WI38 (cell line): ENCODE measurements around the gene AGPS.

ENCODE experiments used
- H3K4me3 ChIP-seq: 2 replicates; pipeline ENCODE4 v1.5.1; 2011; ENCODE audit warnings: low read depth, mild to moderate bottlenecking, control low read depth, low read length
- TF ChIP-seq, protein P1 (sequence below): IDR thresholded peaks from 2 replicates; pipeline ENCODE4 v1.5.1; 2012; ENCODE audit warnings: low read depth, mild to moderate bottlenecking, control low read depth, low read length

The AGPS gene

DNA sequence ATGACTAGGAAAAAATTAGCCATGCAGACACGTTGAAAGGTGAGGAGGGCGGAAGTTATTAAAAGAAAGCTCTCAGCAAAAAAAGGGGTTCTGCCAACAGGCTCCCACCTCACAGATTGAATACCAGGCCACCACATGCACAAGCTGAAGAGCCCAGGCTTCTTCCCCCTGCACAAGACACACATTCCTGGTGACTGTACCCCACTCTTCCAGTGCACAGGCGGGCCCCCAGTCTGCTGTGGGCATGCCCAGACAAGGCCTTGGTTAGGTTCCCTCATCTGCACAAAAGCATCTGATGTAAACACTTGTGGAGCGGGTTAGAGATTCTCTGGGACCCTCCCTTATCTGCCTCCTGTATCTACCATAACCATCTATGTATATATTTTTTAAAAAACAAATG is 81.7 kb downstream of the AGPS start:
- TF ChIP-seq, protein P1, sequence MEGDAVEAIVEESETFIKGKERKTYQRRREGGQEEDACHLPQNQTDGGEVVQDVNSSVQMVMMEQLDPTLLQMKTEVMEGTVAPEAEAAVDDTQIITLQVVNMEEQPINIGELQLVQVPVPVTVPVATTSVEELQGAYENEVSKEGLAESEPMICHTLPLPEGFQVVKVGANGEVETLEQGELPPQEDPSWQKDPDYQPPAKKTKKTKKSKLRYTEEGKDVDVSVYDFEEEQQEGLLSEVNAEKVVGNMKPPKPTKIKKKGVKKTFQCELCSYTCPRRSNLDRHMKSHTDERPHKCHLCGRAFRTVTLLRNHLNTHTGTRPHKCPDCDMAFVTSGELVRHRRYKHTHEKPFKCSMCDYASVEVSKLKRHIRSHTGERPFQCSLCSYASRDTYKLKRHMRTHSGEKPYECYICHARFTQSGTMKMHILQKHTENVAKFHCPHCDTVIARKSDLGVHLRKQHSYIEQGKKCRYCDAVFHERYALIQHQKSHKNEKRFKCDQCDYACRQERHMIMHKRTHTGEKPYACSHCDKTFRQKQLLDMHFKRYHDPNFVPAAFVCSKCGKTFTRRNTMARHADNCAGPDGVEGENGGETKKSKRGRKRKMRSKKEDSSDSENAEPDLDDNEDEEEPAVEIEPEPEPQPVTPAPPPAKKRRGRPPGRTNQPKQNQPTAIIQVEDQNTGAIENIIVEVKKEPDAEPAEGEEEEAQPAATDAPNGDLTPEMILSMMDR: no peak
- no peak overlapping the region for H3K4me3 ChIP-seq

DNA sequence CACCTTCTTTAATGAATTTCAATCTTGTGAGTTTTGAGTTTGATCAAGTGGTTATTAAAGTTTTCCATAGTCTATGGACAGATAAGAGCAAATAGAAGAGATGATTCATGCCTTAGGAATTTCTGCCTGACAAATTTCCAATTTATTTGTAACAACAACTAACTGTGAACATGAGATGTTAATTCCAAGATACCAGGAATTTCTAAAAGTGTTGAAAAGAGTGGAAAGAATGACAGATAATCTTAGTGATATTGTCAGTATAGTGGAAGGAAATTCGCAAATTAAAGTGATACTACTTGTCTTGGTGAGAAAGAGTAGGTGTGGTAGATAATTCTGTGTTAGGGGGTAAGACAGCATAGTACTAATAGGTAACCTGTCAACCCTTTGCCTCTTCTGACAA is 82.4 kb downstream of the AGPS start:
- TF ChIP-seq, protein P1: no peak
- no peak overlapping the region for H3K4me3 ChIP-seq

DNA sequence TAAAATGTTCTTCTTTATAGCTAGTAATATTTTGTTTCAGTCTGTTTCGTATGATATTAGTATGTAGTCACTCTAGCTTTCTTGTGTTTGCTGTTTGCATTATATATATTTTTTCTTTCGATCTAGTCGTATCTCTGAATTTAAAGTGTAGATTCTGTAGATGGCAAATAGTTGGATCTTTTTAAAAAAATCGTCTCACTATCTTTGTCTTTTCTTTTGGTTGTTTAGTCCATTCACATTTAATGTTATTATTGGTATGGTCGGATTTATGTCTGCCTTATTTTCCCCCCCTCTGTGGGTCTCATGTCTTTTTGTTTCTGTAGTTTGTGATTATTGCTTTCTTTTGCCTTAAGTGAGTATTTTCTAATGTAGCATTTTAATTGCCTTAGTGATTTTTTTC is 84.3 kb downstream of the AGPS start:
- TF ChIP-seq, protein P1: no peak
- H3K4me3 ChIP-seq: no peak overlapping the region

DNA sequence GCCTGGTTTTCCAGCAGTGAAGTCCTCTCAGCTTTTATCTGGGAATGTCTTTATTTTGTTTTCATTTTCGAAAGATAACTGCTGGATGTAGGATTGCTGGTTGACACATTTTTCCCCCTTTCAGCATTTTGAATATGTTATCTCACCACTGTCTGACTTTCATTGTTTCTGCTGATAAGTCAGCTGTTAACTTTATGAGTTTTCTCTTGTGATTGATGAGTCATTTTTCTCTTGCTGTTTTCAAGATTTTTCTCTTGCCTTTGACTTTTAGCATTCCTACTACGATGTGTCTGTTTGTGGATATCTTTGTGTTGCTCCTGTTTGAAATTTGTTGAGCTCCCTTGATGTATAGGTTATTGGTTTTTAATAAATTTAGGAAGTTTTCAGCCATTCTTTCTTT is 85.5 kb downstream of the AGPS start:
- TF ChIP-seq, protein P1: no peak
- H3K4me3 ChIP-seq: no peak overlapping the region

DNA sequence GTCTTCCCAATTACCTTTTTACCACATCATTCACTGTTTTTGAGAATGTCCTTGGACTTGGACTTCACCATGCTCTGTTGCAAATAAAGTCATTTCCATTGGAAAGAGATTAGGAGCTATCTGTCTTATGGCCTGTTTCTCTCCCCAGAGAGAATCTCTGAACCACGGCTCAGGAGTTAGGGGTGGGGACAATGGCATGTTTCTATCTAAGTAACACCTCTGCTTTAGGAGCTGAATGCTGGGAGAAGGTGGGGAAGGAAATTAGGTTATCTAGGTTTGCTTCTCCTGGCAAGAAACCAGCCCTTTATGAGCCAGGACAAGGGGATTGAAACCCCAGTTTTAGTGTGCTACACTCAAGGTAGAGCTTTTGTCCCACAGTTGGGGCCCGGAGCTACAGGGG is 86.3 kb downstream of the AGPS start:
- TF ChIP-seq, protein P1: no peak
- H3K4me3 ChIP-seq: no peak overlapping the region

DNA sequence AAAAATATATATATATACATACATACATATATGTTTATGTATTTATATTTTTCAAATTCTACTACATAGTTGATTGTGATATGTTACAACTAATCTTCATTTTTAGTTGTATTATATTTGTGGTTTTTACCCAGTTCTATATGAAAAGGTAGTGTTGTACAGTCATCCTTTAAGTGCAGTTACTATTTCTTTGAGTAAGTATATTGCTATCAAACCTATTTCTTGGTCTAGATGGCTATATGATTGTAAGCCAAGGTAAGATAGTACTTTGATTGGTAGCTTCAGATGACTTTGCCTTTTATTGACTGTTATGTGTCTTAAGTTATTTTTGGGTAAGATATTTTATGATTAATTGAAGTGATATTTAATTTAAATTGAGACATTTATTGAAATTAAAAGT is 89.6 kb downstream of the AGPS start:
- no peak overlapping the region for H3K4me3 ChIP-seq
- TF ChIP-seq, protein P1: no peak

DNA sequence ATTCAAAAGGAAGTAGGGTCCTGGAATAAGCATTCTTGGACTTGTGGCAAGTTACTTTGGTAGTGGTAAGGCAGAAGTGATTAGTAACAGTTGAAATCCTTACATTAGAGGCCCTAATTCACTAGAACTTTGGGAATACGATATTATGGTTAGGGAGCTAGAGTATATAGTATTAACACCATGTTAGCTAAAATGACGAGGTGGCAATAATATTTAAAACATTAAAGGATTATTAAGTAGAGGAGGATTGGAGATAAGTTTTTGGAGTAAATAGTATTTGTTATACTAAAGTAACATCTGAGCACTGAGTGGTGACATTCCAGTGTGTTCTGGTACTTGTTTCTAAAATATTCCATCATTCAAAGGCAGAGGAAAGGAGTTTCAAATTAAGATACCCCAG is 91.0 kb downstream of the AGPS start:
- TF ChIP-seq, protein P1: no peak
- H3K4me3 ChIP-seq: no peak overlapping the region
